GM13976 (cell line): ENCODE data around the gene PLCH2.

ENCODE experiments used
- DNase-seq: peaks from one replicate; pipeline ENCODE4 v3.0.0; 2012; ENCODE audit warnings: low spot score
- CTCF ChIP-seq: IDR thresholded peaks from 2 replicates; pipeline ENCODE4 v1.5.1; 2012; ENCODE audit warnings: borderline replicate concordance, mild to moderate bottlenecking; ENCODE audit not compliant: insufficient read depth; ENCODE audit errors: extremely low read depth, missing control alignments, control extremely low read depth
- in situ Hi-C: fragments of 300-500 bp; cut with MboI; formaldehyde crosslinking; loops from one replicate; pipeline ENCODE4 v1.12.0; 2022; ENCODE audit warnings: low sequenced_read_pairs, mixed read lengths, inconsistent platforms; ENCODE audit not compliant: unreplicated experiment

PLCH2 gene

DNA sequence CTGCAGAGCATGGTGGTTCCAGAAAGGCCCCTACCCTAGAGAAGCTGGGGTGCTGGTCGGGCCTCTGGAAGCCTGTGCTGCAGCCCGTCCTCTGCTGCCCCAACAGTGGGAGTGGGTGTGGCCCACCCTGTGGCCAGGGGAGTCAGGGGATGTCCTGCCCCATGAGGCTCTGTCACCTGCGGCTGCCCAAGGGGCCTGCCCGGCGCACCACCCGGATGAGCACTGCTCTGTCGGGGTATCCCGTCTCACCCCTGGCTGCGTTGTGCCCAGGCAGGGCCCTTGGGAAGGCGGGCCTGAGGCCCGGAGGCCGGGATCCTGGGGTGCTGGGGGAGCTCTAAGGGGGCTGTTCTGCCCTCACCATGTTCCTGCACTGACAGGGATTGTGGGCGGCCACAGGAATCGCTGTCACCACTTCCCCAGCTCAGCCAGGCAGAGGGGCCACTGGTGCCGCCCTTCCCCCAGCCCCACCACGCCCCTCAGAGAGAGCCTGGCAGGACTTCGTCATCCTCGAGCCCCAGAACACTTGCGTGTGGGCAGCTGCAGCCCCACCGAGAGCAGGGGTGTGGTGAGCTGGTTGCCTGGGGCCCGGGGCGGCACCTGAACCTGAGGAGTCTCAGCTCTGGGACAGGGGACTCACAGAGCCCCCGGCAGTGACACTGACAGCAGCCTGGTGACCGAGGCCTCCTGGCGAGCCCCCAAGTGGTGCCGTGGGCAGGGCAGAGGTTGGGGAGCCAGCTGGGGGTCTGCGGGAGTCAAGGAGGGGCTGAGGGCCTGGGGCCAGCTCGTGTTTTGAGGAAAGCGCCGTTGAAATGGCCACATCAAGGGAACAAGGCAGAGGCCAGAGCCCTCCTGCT is 30.1 kb downstream of the PLCH2 start:
- no peak for TF ChIP-seq CTCF
- no peak for DNase-seq
- in situ Hi-C loops, result no loop called here

- in situ Hi-C loops, result no loop called here
Measured at GRCh38 chr1:2506901-2507565, 30.9 kb downstream of the PLCH2 start.

DNA sequence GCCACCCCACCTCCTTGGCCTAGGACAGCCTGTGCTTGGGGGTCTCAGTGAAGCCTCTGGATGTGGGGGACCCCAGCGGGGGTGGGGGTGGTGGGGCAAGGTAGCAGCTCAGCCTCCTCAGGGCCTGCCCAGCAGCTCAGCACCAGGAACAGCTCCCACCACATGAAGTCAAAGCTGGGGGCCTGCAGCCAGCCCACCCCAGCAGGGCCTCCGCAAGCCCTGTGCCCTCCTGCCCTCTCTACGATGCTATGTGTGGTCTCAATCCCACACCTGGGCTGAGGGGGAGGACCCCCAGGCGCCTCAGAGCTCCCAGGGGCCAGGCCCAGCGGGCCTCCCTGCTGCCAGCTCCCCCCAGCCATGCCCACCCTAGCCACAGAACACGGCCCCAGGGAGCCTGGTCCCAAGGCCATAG is 31.7 kb downstream of the PLCH2 start:
- in situ Hi-C loops, result no loop called here
- no peak for DNase-seq
- no peak for TF ChIP-seq CTCF

More at GRCh38 chr1:2506901-2507565, 30.9 kb downstream of the PLCH2 start:
- no peak for TF ChIP-seq CTCF
- no peak for DNase-seq

GRCh38 chr1:2508180-2508579 is 32.1 kb downstream of the PLCH2 start:
- no peak for DNase-seq
- no peak for TF ChIP-seq CTCF
- in situ Hi-C loops, result no loop called here

- in situ Hi-C loops, result no loop called here
- TF ChIP-seq CTCF, result no peak
Measured at GRCh38 chr1:2508751-2509150, 32.7 kb downstream of the PLCH2 start.

GRCh38 chr1:2509589-2509988 is 33.5 kb downstream of the PLCH2 start:
- in situ Hi-C loops, result no loop called here
- no peak for DNase-seq
- TF ChIP-seq CTCF, result no peak

More at GRCh38 chr1:2508751-2509150, 32.7 kb downstream of the PLCH2 start:
- DNase-seq, result no peak
